Measurements from ENCODE around the gene CXCL17.

GRCh38 chr19:42487798-42488178 is 45.0 kb upstream of the CXCL17 start:
- no peak for TF ChIP-seq EZH2 (IDR thresholded peaks at IDR 0.05; ENCODE audit: borderline replicate concordance, insufficient read depth, low read depth, low read length, poor library complexity, severe bottlenecking)
- TF ChIP-seq, protein P1, sequence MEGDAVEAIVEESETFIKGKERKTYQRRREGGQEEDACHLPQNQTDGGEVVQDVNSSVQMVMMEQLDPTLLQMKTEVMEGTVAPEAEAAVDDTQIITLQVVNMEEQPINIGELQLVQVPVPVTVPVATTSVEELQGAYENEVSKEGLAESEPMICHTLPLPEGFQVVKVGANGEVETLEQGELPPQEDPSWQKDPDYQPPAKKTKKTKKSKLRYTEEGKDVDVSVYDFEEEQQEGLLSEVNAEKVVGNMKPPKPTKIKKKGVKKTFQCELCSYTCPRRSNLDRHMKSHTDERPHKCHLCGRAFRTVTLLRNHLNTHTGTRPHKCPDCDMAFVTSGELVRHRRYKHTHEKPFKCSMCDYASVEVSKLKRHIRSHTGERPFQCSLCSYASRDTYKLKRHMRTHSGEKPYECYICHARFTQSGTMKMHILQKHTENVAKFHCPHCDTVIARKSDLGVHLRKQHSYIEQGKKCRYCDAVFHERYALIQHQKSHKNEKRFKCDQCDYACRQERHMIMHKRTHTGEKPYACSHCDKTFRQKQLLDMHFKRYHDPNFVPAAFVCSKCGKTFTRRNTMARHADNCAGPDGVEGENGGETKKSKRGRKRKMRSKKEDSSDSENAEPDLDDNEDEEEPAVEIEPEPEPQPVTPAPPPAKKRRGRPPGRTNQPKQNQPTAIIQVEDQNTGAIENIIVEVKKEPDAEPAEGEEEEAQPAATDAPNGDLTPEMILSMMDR (IDR thresholded peaks at IDR 0.05), result no peak
